HG03469 (cell line): ENCODE measurements around the gene IPO8.
"Not testable (repeated sequence)": the region's sequence is repeated elsewhere in the genome, so short reads cannot be mapped to it uniquely, and the experiment has no call there.

Source experiments
- ATAC-seq: cut with Tn5 transposase; IDR thresholded peaks from one replicate; pipeline ENCODE4 v1.9.1; 2021; ENCODE audit warnings: mild to moderate bottlenecking, moderate library complexity, moderate number of reproducible peaks; ENCODE audit not compliant: unreplicated experiment

The IPO8 gene

DNA sequence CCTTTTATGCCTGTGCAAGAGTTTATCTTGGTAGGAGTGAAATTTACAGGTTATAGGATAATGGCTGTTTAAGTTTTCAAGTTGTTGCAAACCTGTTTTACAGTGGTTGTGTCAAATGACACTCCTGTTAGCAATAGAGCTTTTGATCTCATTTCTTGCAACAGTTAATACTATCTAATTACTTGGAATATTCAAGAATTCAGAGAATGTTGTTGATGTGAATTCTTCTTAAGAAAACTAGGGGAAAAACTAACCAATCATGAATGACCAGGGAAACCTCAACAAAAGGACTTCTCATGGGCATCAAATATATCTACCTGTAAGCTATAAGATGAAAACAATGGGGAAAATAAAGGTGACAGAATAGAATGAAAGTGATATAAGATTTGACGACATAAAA is 85.0 kb downstream of the IPO8 start:
- no peak for ATAC-seq

DNA sequence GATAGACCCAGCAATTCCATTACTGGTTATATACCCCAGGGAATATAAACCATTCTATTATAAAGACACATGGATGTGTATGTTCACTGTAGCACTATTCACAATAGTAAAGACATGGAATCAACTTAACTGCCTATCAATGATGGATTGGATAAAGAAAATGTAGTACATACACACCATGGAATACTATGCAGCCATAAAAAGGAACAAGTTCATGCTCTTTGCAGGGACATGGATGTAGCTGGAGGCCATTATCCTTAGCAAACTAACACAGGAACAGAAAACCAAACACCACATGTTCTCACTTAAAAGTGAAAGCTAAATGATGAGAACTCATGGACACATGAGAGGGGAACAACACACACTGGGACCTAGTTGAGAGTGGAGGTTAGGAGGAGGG is 85.8 kb downstream of the IPO8 start:
- ATAC-seq: not testable (repeated sequence)

DNA sequence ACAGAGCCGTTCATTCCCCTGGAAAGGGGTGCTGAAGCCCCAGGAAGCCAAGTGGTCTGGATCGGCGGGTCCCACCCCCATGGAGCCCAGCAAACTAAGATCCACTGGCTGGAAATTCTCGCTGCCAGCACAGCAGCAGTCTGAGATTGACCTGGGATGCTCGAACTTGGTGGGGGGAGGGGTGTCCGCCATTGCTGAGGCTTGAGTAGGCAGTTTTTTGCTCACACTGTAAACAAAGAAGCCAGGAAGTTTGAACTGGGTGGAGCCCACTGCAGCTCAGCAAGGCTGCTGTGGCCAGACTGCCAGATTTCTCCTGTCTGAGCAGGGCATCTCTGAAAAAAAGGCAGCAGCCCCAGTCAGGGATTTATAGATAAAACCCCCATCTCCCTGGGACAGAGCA is 91.4 kb downstream of the IPO8 start:
- not testable (repeated sequence) for ATAC-seq

DNA sequence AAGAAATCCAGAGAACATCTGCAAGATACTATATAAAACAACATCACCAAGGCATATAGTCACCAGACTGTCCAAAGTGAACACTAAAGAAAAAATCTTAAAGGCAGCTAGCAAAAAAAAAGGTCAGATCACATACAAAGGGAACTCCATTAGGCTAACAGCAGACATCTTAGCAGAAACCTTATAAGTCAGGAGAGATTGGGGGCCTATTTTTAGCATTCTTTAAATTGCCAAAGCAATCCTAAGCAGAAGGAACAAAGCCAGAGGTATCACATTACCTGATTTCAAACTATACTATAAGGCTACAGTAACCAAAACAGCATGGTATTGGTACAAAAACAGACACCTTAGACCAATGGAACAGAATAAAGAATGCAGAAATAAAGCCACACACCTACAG is 92.5 kb downstream of the IPO8 start:
- no peak for ATAC-seq

DNA sequence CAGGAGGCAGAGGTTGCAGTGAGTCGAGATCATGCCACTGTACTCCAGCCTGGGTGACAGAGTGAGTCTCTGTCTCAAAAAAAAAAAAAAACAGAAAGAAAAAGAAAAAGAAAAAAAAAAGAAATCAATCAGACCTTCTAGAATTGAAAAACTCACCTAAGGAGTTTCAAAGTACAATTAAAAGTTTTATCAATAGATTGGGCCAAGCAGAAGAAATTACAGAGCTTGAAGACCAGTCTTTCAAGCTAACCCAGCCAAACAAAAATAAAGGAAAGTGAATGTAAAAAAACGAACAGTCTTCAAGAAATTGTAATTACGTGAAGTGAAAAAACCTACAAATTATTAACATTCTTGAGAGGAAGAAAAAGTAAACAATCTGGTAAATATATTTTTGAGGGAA is 93.0 kb downstream of the IPO8 start:
- no peak for ATAC-seq

DNA sequence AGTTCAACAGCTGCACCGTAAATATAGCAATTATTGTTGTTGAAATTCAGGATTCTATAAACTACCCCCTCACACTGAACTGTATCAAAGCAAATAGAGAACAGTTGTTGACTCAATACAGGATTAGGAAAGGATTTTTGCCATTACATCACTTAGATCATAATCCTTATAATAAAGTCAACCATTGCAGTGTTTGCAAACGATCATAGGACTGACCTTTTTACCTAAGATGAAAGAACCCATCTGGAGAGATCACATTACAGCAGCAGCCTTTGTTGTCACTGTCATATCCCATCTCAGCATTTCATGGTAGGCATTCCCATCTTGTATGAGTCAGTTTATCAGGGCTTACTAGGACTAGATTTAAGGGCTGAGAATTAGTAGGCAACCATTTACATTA is 96.1 kb downstream of the IPO8 start:
- no peak for ATAC-seq

DNA sequence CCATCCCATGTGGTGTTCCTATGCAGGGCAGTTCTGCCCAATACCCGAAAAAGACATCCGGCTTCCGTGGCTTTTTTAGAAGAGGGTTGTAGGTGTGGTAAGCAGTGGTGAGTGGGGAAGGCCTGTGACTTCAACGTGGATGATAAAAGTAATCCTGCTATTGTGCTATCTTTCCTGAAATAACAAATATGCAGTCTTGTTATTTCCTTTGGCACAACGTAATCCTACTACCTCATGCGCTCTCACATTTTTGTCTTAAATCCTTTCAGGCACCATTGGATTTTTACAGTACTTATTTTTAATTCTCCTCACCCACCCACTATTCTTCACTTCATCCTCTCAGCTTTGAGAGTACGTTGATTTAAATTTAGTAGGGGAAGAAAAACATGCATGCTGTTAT is 96.8 kb downstream of the IPO8 start:
- ATAC-seq: no peak

DNA sequence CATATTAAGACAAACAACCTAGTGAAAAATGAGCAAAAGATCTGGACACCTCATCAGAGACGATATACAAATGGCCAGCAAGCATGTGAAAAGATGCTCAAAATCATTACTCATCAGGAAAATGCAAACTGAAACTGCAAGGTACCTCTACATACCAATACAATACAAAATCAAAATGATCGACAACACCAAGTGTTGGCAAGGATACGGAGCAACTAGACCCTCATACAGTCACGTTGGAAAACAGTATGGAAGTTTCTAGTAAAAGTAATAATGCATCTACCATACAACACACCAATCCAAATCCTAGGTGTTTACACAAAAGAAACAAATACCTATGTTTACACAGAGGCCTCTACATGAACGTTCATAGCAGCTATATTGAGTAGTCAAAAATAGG is 99.9 kb downstream of the IPO8 start:
- ATAC-seq: no peak

DNA sequence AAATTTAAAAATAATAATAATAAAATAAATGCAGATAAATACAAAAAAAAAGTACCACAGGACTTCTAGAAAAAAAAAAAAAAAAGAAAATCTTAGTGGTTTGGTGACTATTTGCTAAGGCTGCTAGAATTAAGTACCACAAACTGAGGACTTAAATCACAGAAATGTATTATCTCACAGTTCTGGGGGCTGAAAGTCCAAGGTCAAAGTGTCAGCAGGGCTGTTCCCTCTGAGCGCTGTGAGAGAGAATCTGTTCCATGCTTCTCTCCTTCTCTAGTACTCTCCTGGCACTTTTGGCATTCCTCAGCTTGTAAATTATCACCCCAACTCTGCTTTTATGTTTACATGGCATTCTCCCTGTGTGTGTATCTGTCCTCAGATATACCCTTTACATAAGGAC is 101.2 kb downstream of the IPO8 start:
- ATAC-seq: no peak

DNA sequence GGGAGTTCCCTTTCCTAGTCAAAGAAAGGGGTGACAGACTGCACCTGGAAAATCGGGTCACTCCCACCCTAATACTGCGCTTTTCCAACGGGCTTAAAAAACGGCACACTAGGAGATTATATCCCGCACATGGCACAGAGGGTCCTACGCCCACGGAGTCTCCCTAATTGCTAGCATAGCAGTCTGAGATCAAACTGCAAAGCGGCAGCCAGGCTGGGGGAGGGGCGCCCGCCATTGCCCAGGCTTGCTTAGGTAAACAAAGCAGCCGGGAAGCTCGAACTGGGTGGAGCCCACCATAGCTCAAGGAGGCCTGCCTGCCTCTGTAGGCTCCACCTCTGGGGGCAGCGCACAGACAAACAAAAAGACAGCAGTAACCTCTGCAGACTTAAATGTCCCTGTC is 107.1 kb downstream of the IPO8 start:
- ATAC-seq: not testable (repeated sequence)

DNA sequence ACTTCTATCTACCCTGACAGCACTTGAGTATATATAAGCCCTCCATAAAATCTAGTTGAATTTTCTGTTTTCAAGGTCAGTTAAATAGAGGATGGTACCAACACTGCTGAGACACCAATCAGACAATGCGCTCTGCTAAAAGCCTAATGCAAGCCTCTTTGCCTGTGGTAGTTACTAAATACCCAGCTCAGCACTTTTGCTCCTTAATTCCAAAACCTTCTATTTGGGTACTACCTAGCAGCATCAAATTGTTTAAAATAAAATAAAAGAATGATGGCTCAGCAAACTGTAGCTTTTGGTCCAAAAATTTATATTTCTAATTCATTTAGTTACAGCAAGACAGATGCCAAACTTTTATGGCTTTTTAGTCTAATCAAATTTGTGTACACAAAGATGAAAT is 107.9 kb downstream of the IPO8 start:
- ATAC-seq: no peak

DNA sequence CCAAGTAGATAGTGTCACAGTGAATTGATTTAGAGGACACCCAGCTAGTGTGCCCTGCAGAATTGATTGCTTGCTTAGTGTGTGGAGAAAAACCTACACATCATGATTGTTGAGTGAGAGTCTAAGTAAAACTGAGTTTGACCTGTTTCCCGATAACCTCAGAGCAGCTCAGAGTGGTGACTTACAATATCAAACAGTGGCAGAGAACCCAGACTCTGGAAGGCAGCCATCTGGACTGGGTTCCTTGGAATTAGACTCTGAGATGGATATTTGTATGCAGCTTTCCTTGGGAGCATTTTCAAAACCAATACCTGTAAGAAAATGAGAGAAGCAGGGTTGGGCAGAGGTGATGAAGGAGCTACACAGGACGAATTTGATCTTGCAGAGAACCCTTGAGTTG is 109.8 kb downstream of the IPO8 start:
- ATAC-seq: no peak

DNA sequence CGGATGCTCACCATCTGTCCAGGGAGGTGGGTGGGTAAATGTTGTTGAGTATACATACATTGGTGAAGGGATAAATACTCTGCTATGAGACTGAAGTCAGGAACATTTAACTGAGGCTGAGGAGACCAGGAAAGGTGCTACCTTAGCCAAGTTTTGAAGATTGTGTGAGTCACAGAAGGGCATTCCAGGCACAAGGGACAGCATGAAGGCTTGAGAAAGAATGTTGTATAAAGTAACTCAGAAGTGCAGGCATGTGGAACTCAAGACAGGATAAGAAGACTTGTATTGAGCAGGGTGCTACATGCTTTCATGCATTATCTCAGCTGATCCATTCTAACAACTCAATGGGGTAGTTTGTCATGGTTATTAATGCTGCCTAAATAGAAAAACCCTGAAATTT is 112.7 kb downstream of the IPO8 start:
- ATAC-seq: no peak

DNA sequence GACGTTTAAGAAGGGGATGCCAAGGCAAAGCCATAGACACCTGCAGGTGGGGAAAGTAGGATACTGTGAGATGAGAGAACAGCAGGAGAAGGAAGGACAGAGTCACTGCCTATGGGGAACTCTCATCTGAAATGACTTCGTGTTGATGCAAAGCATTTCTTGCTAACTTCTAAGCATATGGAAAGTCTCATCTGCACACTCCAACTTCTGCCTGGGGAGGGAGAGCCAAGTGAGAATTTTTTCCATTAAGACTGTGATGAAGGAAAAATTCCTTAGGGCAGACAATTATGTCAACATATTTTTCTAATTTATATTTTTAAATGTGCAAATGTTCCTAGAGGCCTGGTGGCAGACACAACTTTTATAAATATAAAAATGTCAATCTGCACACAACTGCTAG is 115.3 kb downstream of the IPO8 start:
- ATAC-seq: no peak
